Activated T-helper 9 cell treated with anti-CD3 and anti-CD28 coated beads, Interleukin-2, amount 50 U/mL, for 16 hours (primary cell): Measurements from ENCODE around the gene VCAM1.

ENCODE experiments used
- DNase-seq: peaks from one replicate; pipeline ENCODE4 v3.0.0-alpha.2; 2020; ENCODE audit warnings: low read depth

VCAM1 gene

GRCh38 chr1:100724281-100724680 lies 4.7 kb downstream of the VCAM1 start:
- DNase-seq: no peak

GRCh38 chr1:100730130-100730529 lies 10.6 kb downstream of the VCAM1 start:
- no peak for DNase-seq

GRCh38 chr1:100731309-100731708 lies 11.8 kb downstream of the VCAM1 start:
- no peak for DNase-seq

GRCh38 chr1:100731758-100732157 lies 12.2 kb downstream of the VCAM1 start:
- no peak for DNase-seq

- DNase-seq: no peak
Measured at GRCh38 chr1:100734676-100735075, 15.1 kb downstream of the VCAM1 start.

GRCh38 chr1:100735244-100735643 lies 15.7 kb downstream of the VCAM1 start:
- no peak for DNase-seq

- no peak for DNase-seq
Measured at GRCh38 chr1:100736324-100736723, 16.8 kb downstream of the VCAM1 start.

GRCh38 chr1:100736746-100737145 lies 17.2 kb downstream of the VCAM1 start:
- no peak for DNase-seq

- DNase-seq: no peak
Measured at GRCh38 chr1:100746542-100746932, 27.0 kb downstream of the VCAM1 start.

GRCh38 chr1:100747771-100748170 lies 28.2 kb downstream of the VCAM1 start:
- DNase-seq: no peak

GRCh38 chr1:100750005-100750885 lies 30.7 kb downstream of the VCAM1 start:
- DNase-seq: no peak

- no peak for DNase-seq
Measured at GRCh38 chr1:100752791-100753190, 33.2 kb downstream of the VCAM1 start.

- no peak for DNase-seq
Measured at GRCh38 chr1:100757946-100758345, 38.4 kb downstream of the VCAM1 start.

- no peak for DNase-seq
Measured at GRCh38 chr1:100759188-100759587, 39.6 kb downstream of the VCAM1 start.

GRCh38 chr1:100760511-100760910 lies 41.0 kb downstream of the VCAM1 start:
- DNase-seq: no peak

- no peak for DNase-seq
Measured at GRCh38 chr1:100762461-100762860, 42.9 kb downstream of the VCAM1 start.

- no peak for DNase-seq
Measured at GRCh38 chr1:100767176-100767890, 47.8 kb downstream of the VCAM1 start.

GRCh38 chr1:100769323-100769722 lies 49.8 kb downstream of the VCAM1 start:
- DNase-seq: no peak

- DNase-seq: no peak
Measured at GRCh38 chr1:100769906-100770646, 50.5 kb downstream of the VCAM1 start.

- DNase-seq: no peak
Measured at GRCh38 chr1:100773444-100773843, 53.9 kb downstream of the VCAM1 start.

- DNase-seq: no peak
Measured at GRCh38 chr1:100774370-100774769, 54.8 kb downstream of the VCAM1 start.

- DNase-seq: no peak
Measured at GRCh38 chr1:100775483-100775882, 55.9 kb downstream of the VCAM1 start.

- no peak for DNase-seq
Measured at GRCh38 chr1:100778748-100779147, 59.2 kb downstream of the VCAM1 start.
